Posterior vena cava (tissue), 2 donors: ENCODE data around the gene BUD23. TPM values are rescaled to one million over a fixed set of nuclear protein-coding genes. Genes with fewer than 3 reads are reported as not detected.
A peak's percentile ranks its signal among the peaks of the same experiment; 100 is the strongest.

ENCODE experiments used
- DNase-seq: peaks from one replicate; pipeline ENCODE4 v3.0.0-alpha.2; 2020; ENCODE audit warnings: low spot score
- intact Hi-C, 2 donors: fragments of 100-400 bp; cut with DNase I; formaldehyde crosslinking; loops; one replicate each; pipeline versions ENCODE4 v1.14.1 to v1.14.2; 2022 to 2023
- total RNA-seq, 2 donors: library from RNA; stranded (reverse); fragmentation: NEBNext Ultra II Directional; extraction: Animal tissue kit (Norgen Biotek cat#: 25700); gene quantifications; one replicate each; pipeline ENCODE4 v1.2.1, GENCODE V29; 2021
- donor health status: DM: yes; HTN: yes; CAD: no.
- donor health status: DM: yes; HTN: yes; CAD: no.

Gene BUD23
- total RNA-seq, 2 donors from 2014 or later = 44.6 to 46.6 TPM

DNA sequence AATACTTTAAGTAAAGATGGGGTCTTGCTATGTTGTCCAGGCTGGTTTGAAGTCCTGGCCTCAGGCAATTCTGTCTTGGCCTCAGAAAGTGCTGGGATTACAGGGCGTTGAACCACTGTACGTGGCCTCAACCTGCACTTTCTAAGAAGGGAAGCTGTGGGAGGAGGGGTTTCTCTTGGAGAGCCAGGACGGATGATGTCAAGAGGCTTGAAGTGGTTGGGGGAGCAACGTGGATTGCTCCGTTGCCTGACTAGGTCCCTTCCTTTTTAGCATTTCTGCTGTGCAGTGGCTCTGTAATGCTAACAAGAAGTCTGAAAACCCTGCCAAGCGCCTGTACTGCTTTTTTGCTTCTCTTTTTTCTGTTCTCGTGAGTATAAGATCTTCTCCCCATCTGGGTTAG, 7.2 kb downstream of the BUD23 start:
- DNase-seq = no peak
- intact Hi-C loops = no loop called here

DNA sequence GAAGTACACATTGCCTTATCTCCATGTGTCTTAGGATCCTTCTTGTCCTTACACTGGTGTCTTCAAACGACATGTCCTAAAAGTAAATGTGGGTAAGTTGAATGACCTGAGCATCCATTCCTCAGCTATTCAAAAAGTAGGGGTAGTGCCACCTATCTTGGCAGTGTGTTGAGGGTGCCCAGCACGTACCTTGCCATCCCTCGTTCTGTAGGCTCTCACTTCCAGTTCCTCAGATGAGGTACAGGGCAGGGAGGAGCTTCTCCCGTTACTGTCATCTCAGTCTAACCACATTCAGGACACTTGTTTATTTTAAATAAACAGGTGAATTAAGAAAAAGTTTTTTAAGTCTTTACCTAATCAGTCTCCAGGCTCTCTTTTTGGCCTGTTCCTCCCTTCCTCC, 13.0 kb downstream of the BUD23 start:
- DNase-seq = no peak
- intact Hi-C loops = no loop called here

DNA sequence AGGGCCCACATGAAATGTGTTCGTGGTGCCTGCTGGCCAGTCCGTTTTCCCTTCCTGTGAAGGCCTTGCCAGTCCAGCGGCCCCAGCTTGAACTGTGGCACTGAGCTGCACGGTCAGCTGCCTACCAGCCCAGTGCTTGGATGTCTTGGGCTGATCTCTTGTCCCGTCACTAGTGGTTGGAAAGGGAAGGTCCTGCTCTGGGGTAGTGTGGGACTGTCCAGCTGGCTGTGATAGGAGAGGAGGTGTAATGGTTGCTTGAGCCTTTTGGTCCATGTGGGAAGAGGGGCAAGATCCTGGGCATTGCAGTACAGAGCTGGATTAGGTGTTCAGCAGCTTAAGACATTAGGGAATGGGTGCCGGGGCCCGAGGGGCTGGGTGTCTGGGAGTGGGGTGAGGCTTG, 15.0 kb downstream of the BUD23 start:
- no peak for DNase-seq
- intact Hi-C loops = no loop called here

DNA sequence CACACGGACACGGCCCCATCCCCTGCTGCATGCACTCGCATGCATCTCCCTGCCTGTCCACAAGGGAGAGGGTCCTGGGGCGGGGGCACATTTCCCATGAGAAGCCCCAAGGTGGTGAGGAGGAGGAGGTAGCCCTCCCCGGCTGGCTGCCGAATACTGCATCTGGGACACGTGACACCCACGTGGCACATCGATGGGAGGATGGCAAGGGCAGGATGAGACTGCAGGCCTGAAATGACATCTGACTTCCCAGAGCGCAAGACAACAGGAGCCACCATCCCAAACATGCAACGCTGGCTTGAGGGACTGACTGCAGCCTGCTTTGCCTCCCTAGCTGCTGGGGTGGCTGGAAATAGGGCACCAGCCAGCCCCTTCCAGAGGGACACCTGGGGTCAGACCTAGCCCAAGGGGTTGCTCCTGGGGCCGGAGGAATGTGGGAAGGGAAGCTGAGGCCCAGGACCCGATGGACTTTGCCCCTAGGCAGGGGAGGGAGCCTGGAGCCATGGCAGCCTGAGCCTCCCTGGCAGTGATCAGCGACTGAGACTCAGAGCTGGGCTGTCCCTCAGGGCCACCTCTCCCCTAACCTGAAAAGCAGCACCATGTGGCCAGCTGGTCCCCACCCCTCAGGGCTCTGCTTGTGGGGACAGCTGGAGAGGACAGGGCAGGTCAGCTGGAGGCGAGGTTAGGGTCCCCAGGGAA, 16.1 kb downstream of the BUD23 start:
- intact Hi-C loops = no loop called here

DNA sequence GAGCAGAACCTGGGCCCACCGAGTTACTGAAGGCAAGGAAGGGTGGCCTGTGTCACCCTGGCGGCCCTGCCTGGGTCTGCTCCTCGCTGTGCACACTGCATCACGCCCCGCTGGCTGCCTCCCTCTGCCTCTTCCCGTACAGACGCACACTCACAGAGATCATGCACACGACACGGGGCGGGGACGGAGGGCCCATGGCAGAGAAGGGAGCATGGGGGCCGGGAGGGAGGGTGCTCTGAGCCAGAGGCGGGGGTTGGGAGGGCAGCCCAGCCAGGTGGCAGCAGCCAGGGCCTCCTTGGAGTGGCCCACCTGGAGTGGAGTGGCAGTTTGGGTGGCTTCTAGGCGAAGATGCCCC, 16.6 kb downstream of the BUD23 start:
- intact Hi-C loops = no loop called here
- DNase-seq = no peak

More for the DNA sequence above, 16.1 kb downstream of the BUD23 start:
- DNase-seq = no peak

DNA sequence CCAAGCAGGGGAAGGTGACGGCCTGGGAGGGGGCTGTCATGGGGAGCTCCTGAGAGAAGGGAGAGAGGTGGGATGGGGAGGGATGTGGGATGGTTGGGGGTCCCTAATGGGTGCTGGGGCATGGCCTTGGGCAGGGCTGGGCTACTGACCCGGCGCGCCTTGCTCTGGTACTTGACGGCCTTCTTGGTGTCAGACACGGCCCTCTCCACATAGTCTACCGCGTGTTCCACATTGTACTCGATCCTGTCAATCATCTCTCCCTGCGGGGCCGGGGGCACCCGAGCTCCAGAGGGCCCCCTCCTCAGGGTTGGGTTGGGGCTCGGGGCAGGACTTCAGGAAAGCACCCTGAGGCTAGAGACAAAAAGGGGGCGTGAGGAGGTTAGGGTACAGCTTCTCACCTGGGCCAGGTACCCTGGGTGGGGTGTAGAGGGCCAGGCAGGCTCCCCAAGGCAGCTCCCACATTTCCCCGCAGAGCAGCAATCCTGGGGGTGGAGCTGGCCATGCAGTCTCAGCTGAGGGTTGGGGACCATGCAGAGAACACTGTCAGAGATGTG, 17.3 kb downstream of the BUD23 start:
- intact Hi-C loops = no loop called here
- no peak for DNase-seq

DNA sequence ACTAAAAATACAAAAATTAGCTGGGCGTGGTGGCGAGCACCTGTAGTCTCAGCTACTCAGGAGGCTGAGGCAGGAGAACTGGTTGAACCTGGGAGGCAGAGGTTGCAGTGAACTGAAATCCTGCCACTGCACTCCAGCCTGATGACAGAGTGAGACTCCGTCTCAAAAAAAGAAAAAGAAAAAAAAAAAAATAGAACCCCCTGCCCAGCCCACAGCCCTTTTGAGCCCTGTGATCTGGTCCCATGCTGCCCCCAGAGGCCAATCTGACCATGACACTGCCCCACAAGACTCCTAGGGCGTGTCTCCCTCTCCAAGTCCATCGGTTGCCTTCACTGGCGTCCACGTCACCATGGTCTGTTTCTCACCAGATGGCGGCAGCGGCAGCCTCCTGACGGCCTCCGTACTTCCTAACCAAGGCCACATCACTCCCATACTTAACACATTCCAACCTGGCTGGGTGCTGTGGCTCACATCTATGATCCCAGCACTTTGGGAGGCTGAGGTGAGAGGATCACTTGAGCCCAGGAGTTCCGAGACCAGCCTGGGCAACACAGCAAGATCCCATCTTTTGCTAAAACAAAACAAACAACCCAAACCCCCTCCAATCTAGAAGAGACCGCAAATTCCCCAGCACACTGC, 18.1 kb downstream of the BUD23 start:
- intact Hi-C loops = no loop called here

DNA sequence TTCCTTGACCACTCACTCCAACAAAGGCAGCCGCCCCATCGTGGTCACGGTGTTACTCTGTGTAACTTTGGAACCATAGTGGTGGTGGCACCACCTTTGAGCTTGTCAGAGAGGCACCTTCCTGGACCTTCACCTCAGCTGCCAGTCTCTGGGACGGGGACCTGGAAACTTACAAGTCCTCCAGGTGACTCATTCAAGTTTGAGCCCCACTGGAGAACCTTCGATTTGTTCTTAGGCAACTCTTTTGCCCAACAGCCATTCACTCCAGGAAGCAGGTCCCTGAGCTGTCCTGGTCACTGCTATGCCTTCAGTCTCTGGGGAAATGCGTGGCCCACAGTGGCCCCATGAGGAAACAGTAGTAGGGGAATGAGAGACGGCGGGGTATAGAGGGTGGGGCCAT, 18.8 kb downstream of the BUD23 start:
- intact Hi-C loops = no loop called here
- DNase-seq = no peak

More for the DNA sequence above, 18.1 kb downstream of the BUD23 start:
- DNase-seq = no peak

DNA sequence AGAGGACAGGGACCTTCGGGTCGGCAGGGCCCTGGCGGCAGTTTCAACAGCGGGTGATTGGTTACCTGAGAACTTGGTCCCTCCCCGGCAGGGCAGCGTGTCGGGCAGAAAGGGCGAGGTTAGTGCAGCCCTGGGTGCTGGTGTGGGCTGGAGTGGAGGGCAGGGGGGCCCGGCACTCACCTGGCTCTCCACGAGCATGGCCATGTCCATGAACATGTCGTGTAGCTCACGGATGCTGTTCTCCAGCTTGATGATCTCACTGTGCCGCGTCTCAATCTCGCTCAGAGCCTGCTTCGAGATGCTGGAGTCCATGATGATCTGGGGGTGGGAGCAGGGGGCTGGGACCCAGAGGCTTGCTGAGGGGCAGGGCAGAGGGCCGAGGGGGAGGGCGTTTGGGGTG, 19.3 kb downstream of the BUD23 start:
- intact Hi-C loops = no loop called here
- DNase-seq = no peak

DNA sequence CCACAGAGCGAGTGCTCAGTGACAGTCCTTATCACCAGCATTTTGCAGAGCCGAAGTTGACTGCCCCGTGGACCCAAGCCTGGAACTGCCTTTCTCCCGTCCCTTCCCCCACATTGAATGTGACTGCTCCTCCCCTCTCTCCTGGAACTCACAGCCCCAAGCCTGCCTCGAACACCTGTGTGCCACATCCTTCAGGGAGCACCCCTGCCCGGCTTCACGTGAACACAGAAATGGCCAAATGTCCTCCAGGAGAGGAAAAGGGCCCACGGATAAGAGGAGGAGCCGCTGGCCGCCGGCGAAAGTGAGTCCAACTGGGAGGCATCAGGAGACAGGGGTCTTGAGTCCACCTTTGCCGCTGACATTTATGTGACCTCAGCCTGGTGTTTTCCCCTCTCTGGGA, 19.8 kb downstream of the BUD23 start:
- DNase-seq = no peak
- intact Hi-C loops = no loop called here

DNA sequence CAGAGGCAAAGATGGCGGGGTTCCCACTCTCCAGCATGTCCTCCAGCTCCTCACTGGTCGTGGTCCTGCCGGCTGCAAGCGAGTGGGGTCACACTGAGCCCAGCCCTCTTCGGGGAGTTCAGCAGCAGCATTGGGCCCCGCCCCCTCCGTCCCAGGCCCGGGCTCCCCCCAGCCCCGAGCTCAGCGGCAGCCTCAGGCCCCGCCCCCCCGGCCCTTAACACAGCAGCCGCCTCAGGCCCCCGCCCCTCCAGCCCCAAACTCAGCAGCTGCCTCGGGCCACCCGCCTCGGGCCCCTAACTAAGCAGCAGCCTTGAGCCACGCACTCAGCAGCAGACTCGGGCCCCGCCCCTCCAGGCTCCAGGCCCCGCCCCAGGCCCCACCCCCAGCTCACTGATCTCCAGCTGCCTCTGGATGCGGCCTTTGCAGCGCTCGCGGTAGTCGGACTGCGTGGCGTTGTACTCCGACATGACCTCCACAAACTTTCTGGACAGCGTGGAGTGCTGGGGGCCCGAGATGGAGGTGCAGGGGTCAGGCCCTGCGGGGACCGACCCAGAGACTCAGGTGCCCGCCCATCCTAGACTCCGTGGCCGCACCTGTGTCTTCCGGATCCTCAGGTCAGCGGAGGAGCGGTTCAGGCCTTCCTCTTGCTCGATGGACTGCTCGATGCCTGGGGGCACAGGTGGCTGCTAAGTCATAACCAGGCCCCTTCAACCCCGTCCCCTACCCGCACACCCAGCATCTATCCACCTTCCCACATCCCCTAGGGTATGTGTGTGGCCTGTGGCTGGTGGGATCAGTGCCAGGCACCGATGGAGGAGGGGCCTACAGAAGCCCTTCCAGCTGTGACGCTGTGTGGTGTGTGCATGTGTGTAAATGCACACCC, 20.6 kb downstream of the BUD23 start:
- intact Hi-C loops = no loop called here
- peak; percentile 88 for DNase-seq

DNA sequence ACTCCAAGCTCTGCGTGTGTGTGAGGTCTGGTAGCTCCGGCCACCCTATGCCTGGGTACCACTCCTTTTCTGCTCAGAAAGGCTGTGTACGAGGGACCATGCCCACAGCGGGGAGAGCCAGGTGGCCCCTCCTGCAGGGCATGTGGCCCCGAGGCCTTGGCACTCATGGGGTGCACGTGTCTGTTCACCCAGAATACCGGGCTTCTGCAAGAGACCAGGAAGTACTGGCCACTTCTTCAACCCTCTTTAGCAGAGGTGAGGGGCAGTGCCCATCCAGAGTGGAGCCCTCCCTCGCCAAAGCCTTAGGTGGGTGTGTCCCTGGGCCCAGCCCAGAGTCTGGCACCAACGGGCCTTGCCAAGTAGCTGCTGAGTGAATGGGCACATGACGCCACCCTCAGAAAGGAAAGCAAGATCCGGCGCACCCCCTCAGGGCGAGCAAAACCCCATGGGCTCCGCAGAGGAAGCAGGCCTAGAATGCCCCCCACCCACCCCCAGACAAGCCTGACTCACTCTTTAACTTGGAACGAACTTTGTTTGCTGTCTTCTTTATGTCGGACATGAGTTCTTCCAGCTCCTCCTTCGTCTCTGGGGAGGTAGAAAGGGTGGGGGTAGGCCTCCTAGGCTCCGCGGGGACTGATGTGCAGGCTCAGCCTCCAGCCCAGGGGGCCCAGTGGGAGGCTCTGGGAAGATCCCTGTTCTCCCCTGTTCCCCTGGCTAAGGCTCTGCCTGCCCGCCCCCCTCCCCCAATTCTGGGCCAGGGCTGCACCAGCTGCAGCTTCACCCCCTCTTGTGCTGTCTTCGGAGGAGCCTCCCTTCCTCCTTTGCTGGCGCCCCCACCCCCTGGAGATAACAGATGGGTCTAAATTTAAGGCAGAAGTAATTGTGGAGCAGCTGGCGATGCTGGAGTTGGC, 21.5 kb downstream of the BUD23 start:
- DNase-seq = no peak
- intact Hi-C loops = no loop called here

DNA sequence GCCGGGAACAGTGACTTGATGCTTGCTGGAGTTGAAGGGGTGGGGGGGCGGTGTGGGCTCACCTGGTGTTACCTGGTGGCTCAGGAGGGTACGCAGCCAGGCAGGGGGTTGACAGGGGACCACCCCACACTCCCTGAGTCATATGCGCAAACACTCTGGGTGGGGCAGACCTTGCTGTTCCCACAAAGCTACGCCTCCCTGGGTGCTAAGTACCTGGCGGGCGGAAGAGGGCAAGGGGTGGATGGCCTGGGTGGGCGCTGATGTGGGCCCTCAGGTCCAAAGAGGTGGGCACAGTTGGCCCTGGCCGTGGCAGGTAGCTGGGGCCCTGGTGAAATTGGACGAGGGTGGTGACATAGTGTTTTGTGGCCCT, 22.1 kb downstream of the BUD23 start:
- DNase-seq = no peak
- intact Hi-C loops = no loop called here

DNA sequence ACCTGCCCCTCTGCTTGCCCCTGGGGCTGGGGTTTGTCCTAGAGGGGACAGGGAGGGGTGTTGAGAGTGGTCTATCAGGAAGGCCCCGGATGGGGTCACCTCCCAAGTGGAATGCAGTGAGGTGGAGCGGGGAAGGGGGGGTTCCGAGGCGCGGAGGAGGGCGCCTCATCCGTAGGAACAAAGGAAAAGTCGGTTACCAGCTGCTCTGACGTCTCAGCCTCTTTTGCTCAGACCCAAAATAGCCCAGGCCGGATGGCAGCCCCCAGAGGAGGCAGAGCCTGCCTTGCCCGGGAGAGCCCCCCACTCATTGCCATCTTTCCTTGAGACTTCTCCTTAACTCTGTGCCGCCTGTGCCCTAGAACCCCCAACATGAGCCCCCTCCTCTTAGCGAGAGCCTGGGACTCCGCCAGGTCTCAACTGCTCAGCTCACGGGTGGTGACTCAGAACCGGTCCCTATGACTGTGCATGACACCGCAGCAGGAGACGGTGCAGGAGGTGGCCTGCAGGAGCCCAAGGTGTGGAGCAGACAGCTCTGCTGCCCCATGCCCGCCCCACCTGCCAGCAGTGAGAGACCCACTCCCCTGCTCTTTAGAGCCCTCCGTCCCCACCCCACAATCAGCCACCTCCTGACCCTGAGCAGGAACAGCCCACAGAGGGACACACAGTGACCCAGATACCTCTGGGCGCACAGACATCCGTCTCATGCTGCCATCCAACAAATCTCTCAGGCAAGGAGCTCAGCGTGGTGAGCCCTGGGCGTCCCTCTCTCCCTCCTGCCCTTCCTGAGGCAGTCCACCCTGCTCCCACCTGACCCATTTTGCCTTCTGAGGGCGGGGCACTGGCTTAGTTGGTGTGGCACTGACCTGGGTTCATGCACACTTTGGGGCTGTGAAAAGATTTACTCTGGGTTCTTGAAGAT, 23.0 kb downstream of the BUD23 start:
- intact Hi-C loops = no loop called here
- no peak for DNase-seq

DNA sequence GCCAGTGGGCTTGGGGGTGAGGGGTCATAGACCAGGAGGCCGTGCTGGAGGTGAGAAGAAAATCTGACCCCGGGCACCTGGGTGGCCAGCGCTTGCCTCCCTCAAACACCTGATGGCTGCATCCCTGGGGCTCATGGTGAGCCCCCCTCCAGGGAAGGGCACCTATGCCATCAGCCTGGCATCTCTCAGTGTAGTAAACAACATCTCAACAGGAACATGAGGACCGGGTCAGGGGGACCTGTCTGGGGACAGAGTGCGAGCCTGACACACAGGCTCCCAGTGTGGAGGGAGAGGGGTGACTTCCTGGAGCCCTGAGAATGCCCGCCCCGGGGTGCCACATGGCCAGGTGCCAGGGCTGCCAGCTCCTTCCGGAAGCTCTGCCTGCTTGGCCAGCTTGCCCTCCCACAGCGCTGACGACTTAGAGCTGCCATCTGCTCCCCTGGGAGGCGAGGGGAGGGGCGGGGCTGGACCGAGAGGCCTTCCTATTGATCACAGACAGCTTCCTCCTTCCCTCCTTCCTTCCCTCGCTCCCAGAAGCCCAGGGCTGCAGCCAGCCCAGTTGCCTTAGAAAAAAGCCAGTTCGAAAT, 23.7 kb downstream of the BUD23 start:
- no peak for DNase-seq
- intact Hi-C loops = no loop called here

DNA sequence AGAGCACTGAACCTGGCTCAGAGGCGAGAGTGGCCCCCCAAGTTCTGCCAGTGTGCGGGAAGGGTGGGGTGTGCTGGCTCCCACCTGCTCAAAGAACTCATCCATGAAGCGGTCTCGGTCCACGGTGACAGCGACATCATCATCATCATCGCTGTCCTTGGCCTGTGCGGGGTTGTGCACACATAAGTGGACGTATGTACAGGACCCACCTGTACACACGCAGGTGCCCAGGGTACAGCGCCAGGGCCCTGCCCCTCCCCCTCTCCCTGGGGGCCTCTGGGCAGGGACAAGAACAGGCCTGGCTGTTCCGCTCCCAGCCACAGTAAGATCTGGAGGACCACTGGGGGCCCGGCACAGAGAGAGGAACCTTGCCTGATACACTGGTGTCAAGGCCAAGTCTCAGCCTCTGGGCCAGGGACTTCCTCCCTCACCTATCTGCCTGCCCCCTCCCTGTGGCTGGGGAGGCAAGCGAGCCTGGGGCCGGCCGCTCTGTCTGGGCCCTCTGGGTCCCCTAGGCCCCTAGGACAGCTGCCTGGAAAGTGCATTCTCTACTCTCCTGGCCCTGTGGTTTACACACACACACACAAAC, 25.7 kb downstream of the BUD23 start:
- intact Hi-C loops = no loop called here
- DNase-seq = no peak

DNA sequence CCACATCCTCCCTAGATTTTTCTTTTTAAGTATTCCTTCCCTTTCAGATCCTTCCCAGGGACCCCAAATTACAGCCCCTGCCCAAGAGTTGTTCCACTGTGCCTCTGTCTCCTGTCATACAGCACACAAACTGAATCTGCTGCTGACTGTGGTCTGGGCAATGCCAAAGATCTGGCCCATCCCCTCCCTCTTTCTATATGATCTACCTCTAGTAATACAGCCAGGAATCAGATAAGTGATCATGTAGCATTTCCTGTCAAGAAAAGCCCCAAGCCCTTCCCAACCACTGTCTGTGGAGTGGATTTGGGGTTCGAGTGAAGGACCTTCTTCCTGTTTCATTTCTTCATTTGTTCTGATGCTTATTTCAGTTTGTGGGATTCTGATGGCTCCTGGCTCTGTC, 29.4 kb downstream of the BUD23 start:
- intact Hi-C loops = no loop called here
- no peak for DNase-seq
